GM21360 (cell line): Measurements from ENCODE around the gene SPANXN4.

Experiments
- ATAC-seq: cut with Tn5 transposase; IDR thresholded peaks from one replicate; pipeline ENCODE4 v1.9.1; 2021; ENCODE audit warnings: mild to moderate bottlenecking, moderate library complexity; ENCODE audit not compliant: unreplicated experiment

The SPANXN4 gene

DNA sequence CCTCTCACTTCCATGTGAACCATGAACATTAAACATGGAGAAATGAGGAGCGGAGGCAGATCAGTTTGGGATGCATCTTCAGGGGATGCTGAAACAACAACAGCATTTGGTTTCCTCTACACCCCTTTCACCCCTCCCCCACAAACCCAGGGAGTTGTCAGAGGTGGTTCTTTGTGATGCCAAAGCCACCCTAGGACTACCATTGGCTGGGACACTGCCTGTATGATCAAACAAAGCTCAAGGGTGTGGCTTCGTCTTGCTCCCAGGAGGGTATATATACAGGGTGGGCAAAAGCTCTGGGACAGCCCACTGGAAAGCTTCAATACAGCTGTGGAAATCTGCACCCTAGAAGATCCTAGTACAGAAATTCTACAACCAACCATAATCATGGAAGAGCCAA, at the start of gene SPANXN4:
SPANXN4 (plus strand) TSS at position 301 of the 400 bp plus-strand sequence; CDS start at position 388, 87 bp downstream.
- ATAC-seq: no peak

GRCh38 chrX:142977128-142977914, 48.4 kb upstream of the SPANXN4 start:
- ATAC-seq: peak; percentile 82

GRCh38 chrX:142978130-142978684, 47.5 kb upstream of the SPANXN4 start:
- ATAC-seq: peak; percentile 36

DNA sequence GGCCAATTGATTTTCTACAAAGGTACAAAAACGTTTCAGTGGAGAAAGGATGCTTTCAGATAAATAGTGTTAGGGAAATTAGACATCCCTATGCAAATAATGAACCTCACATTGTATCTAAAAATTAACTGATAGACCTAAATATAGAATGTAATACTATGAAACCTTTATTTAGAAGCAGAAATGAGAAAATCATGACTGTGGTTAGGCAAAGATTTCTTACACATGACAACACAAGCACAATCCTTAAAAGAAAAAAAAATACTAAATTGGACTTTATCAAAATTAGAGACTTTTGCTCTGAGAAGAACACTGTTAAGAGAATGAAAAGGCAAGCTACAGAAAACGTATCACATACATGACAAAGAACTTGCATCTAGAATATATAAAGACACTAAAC, 43.0 kb upstream of the SPANXN4 start:
- ATAC-seq: no peak

GRCh38 chrX:142994988-142995387, 30.7 kb upstream of the SPANXN4 start:
- ATAC-seq: no peak

DNA sequence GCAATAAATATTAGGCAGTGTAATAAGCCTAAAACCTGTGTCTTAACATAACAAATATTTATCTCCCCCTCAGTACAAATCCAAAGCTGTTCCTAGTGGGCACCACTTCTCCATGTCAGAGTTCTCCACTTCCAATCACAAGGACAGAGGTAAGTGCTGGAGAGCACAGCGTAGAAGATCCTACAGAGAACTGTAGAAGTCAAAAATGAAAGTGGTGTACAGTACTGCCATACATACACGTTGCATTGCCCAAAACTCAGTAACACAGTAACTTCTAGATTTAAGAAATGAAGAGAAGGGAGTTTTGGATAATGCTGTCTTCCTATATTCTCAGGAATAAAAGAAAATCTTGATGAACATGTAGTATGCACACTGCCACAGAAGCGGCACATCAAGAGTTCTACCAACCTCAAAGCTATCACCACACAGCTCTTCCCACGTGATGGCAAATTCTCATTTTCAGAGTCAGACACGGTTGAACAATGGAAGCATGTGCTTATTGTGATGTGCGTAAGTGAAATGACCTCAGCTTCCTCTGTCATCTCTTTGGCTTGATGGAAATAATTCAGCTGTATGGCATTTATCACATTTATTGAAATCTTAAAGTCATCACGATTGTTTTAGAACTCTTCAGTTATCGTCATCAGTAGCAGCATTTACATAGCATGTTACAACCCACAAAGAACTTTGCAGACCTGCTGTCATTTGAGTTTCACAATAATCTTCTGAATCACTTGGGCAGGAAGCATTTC, 27.1 kb upstream of the SPANXN4 start:
- ATAC-seq: no peak

GRCh38 chrX:142999199-142999701, 26.5 kb upstream of the SPANXN4 start:
- no peak for ATAC-seq

- no peak for ATAC-seq
Measured at GRCh38 chrX:143002206-143002605, 23.5 kb upstream of the SPANXN4 start.

GRCh38 chrX:143017272-143017671, 8.5 kb upstream of the SPANXN4 start:
- no peak for ATAC-seq

DNA sequence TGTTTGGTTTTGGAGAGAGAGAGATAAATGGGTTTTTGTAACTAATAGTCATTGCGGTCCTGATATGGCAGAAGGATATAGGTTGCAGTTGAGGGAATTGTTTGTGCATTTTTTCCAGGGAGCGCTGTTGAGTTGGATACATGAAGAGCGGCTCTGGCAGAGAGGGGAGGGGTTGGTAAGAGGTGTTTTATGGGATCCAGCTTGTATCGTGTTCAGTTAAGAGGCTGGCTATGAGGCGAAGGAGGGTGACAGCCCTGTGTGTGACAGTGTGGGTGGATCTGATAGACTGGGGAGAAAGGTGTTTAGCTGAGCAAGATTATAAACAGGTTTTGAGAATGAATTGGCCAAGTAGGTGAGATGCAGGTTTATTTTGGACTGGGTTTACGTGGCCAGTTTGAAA, 1.5 kb downstream of the SPANXN4 start:
- ATAC-seq: no peak

DNA sequence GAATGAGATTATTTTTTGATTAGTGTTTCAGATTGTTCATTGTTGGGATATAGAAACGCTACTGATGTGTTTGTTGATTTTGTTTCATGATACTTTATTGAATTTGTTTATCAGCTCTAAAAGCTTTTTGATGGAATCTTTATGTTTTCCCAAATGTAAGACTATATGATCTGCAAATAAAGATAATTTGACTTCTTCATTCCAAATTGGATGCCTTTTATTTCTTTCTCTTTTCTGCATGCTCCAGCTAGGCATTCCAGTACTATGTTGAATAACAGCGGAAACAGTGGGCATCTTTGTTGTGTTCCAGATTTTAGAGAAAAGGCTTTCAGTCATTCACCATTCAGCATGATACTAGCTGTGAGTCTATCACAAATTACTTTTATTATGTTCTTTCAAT, 21.8 kb downstream of the SPANXN4 start:
- ATAC-seq: no peak

DNA sequence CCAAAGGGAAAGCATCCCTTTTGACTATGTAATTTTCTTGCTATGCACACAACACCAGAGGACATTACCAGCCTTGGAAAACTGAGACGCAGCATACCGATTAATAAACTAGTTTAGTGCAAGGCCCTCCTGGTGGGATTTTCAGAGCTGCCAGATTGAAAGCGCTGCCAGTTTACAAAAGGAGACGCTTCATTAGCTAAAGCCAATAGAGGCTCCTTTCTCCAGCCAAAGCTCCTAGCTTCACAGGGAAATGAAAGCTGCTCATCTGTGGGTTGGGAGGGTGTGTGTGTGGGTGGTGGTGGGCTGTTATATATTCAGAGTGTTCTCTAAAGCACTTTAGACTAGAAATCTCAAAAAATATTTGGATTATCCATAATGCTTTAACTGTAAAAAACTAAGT, 32.4 kb downstream of the SPANXN4 start:
- ATAC-seq: no peak

DNA sequence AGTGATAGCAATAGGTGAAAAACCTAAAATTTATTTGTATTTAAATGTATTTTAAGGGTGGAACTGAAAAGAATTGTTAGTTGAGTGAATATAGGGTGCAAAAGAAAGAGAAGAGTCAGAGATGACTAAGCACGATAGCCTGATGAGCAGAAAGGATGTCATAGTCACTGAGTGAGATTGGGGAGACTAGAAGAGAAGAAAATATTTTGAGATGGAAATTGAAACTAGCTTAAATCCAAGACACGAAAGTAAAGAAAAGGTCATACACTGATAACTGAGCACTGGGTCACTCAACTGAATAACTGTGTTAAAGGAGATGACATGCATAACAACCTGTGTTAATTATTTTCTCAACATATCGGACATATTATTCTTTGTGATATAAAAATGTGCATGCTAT, 55.5 kb downstream of the SPANXN4 start:
- ATAC-seq: peak; percentile 63

GRCh38 chrX:143082537-143082936, 56.8 kb downstream of the SPANXN4 start:
- ATAC-seq: no peak
